Stomach (tissue), 19 donors: ENCODE results near the gene LDB1. TPM values are rescaled to one million over a fixed set of nuclear protein-coding genes. Genes with fewer than 3 reads are reported as not detected.

Experiments used
- DNase-seq, 2 donors: peaks; one replicate each; pipeline versions ENCODE4 v3.0.0 to v3.0.0-alpha.2; 2013 to 2019
- H3K27ac ChIP-seq, 5 donors: fragments of 200-600 bp in 4 of 5; sonication (generic) in 4 of 5; one replicate each; pipeline ENCODE4 v1.5.1; 2013 to 2019; ENCODE audit warnings: mild to moderate bottlenecking in 1 of 5, moderate library complexity in 1 of 5
- H3K27me3 ChIP-seq, 3 donors: fragments of 200-600 bp; sonication (generic); one replicate each; pipeline ENCODE4 v1.5.1; 2017 to 2019; ENCODE audit warnings: mixed run types in 1 of 3
- H3K36me3 ChIP-seq, 4 donors: fragments of 200-600 bp; sonication (generic); 1 replicate in 3 of 4; 2 replicates in 1 of 4; pipeline ENCODE4 v1.5.1; 2016 to 2019
- H3K4me1 ChIP-seq, 4 donors: fragments of 200-600 bp; sonication (generic); one replicate each; pipeline ENCODE4 v1.5.1; 2016 to 2019
- H3K4me3 ChIP-seq, 4 donors: fragments of 200-600 bp; sonication (generic) in 3 of 4; one replicate each; pipeline ENCODE4 v1.5.1; 2016 to 2019; ENCODE audit warnings: mild to moderate bottlenecking in 1 of 4
- H3K9me3 ChIP-seq, 4 donors: fragments of 200-600 bp; sonication (generic); one replicate each; pipeline ENCODE4 v1.5.1; 2016 to 2019
- EP300 ChIP-seq: sonication (generic); formaldehyde crosslinking; IDR thresholded peaks from one replicate; pipeline ENCODE4 v1.6.1; 2017; ENCODE audit warnings: antibody characterized with exemption
- POLR2A ChIP-seq, 4 donors: fragments of 450-650 bp; IDR thresholded peaks; one replicate each; pipeline ENCODE4 v1.6.1; 2016; ENCODE audit warnings: antibody characterized with exemption in 4 of 4, control low read depth in 2 of 4, mild to moderate bottlenecking in 1 of 4, moderate library complexity in 1 of 4
- POLR2AphosphoS5 ChIP-seq, 3 donors: sonication (generic); formaldehyde crosslinking; IDR thresholded peaks; one replicate each; pipeline ENCODE4 v1.6.1; 2016; ENCODE audit warnings: antibody characterized with exemption in 3 of 3
- WGBS, 5 donors: extraction: QIAGEN DNeasy Blood & Tissue Kit in 3 of 5; methylation state at CpG; one replicate each; pipeline versions ENCODE4 v1.1.5 to v1.1.7; 2013 to 2018; 5-methylcytosine and 5-hydroxymethylcytosine counted together
- intact Hi-C: fragments of 100-400 bp; cut with DNase I; formaldehyde crosslinking; loops from one replicate; pipeline ENCODE4 v1.15.1; 2023; ENCODE audit warnings: low total_unique reads
- long read RNA-seq, 10 donors: transcript quantifications; one replicate each; lab custom pipeline, GENCODE V29; 2026
- polyA plus RNA-seq, 3 donors: library from polyadenylated mRNA; stranded (reverse); fragments of 200-250 nt; gene quantifications; one replicate each; pipeline ENCODE4 v1.2.3, GENCODE V29; 2013
- total RNA-seq, 5 donors: library from RNA; depleted of rRNA; stranded (reverse); fragments of >200 nt; gene quantifications; one replicate each; pipeline versions ENCODE4 v1.1.0 to v1.2.3, GENCODE V29; 2014 to 2016
- TF ChIP-seq, protein P1 (sequence below), 7 experiments: fragments of 450-650 bp in 4 of 7; fragments of 200-600 bp in 3 of 7; sonication (generic) in 3 of 7; IDR thresholded peaks; one replicate each; pipeline ENCODE4 v1.5.1; 2016 to 2019; ENCODE audit warnings: antibody characterized with exemption in 7 of 7, control low read depth in 2 of 7, mild to moderate bottlenecking in 1 of 7
- donor health status: healthy with polysubstance abuse.
- donor health status: Bipolar disorder and iron deficiency.
- donor health status: healthy.

Gene LDB1, protein sequence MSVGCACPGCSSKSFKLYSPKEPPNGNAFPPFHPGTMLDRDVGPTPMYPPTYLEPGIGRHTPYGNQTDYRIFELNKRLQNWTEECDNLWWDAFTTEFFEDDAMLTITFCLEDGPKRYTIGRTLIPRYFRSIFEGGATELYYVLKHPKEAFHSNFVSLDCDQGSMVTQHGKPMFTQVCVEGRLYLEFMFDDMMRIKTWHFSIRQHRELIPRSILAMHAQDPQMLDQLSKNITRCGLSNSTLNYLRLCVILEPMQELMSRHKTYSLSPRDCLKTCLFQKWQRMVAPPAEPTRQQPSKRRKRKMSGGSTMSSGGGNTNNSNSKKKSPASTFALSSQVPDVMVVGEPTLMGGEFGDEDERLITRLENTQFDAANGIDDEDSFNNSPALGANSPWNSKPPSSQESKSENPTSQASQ
- total RNA-seq (10 to 100 TPM; 24.2 to 43.7 (median 34.4) TPM), polyA plus RNA-seq (10 to 100 TPM; 20.4 to 28.3 (median 22.3) TPM)
- long read RNA-seq, donor 1, transcript LDB1-202 (11 exons, 2,089 nt): major isoform, 6 of 6 reads
- long read RNA-seq, donor 1, partial matches to known transcripts: 0 of 6 reads
- long read RNA-seq, donor 1, other reads (novel, unspliced or antisense): 0 of 6 reads
- long read RNA-seq, donor 2, partial matches to known transcripts: 60 of 66 reads
- long read RNA-seq, donor 2, other reads (novel, unspliced or antisense): 0 of 66 reads
- long read RNA-seq, donor 3, partial matches to known transcripts: 0 of 3 reads
- long read RNA-seq, donor 3, other reads (novel, unspliced or antisense): 0 of 3 reads
- long read RNA-seq, donor 4: 0 reads
- long read RNA-seq, donor 5, partial matches to known transcripts: 24 of 29 reads
- long read RNA-seq, donor 5, other reads (novel, unspliced or antisense): 0 of 29 reads
- long read RNA-seq, donor 6, transcript LDB1-202 (11 exons, 2,089 nt): major isoform, 9 of 36 reads
- long read RNA-seq, donor 6, partial matches to known transcripts: 16 of 36 reads
- long read RNA-seq, donor 6, other reads (novel, unspliced or antisense): 5 of 36 reads
- long read RNA-seq, donor 7, partial matches to known transcripts: 12 of 20 reads
- long read RNA-seq, donor 7, other reads (novel, unspliced or antisense): 0 of 20 reads
- long read RNA-seq, donor 8, partial matches to known transcripts: 6 of 9 reads
- long read RNA-seq, donor 8, other reads (novel, unspliced or antisense): 0 of 9 reads
- long read RNA-seq, donor 9, partial matches to known transcripts: 20 of 32 reads
- long read RNA-seq, donor 9, other reads (novel, unspliced or antisense): 8 of 32 reads
- long read RNA-seq, donor 10, partial matches to known transcripts: 0 of 2 reads
- long read RNA-seq, donor 10, other reads (novel, unspliced or antisense): 0 of 2 reads

DNA sequence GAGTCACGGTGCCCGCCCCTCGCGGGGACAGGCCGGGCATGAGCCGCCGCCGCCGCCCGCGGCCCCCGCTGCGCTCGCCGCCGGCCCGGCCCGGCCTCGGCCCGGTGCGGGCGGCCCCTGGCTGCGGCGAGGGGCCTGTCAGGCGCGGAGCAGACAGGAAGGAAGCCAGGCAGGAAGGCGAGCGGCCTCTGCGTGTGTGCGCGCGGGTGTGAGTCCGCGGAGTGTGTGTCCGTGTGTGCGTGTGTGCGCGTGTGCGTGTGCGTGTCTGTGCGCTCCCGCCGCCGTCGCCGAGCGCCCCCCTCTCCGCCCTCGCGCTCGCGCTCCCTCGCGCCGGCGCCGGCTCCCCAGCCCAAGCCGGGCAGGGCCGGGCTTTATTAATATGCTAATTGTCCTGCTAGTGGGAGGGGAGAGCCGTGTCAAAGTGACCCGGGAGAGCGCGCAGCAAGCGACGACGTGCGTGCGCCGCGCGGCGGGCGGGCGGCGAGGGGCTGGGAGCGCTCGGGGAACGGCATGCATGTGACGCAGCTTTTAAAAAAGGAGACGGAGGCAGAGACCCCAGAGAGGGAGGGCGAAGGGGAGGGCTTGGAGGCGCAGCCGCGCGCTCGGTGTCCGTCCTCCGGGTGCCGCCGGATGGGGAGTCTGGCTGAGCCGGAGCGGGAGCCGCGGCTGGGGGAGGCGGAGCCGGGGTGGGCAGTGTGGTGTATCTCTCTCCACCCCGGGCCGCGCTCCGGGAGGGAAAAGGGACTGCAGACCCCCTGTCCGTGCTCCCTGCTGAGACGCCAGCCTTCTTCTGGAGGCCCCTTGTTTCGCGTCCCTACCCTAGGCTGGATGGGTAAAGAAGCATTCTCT is at the start of gene LDB1:
TSS of gene LDB1 (minus strand) at position 227 of the 849 bp plus-strand sequence. CDS start 258 bp downstream, outside the sequence.
- TF ChIP-seq POLR2A (IDR thresholded peaks at IDR 0.05) (peak in 2 of 4 donors; percentile 40 to 63), EP300 (no peak), POLR2AphosphoS5 (IDR thresholded peaks at IDR 0.05) (peak; percentile 85 to 96 (median 95))
- TF ChIP-seq, protein P1, sequence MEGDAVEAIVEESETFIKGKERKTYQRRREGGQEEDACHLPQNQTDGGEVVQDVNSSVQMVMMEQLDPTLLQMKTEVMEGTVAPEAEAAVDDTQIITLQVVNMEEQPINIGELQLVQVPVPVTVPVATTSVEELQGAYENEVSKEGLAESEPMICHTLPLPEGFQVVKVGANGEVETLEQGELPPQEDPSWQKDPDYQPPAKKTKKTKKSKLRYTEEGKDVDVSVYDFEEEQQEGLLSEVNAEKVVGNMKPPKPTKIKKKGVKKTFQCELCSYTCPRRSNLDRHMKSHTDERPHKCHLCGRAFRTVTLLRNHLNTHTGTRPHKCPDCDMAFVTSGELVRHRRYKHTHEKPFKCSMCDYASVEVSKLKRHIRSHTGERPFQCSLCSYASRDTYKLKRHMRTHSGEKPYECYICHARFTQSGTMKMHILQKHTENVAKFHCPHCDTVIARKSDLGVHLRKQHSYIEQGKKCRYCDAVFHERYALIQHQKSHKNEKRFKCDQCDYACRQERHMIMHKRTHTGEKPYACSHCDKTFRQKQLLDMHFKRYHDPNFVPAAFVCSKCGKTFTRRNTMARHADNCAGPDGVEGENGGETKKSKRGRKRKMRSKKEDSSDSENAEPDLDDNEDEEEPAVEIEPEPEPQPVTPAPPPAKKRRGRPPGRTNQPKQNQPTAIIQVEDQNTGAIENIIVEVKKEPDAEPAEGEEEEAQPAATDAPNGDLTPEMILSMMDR (IDR thresholded peaks at IDR 0.05): peak in 1 of 7 experiments; percentile 9
- H3K27ac ChIP-seq: peak within 1 kb of the TSS; percentile 93 to 99 (median 99)
- peak within 1 kb of the TSS; percentile 59 to 85 (median 64) for H3K4me3 ChIP-seq
- H3K36me3 ChIP-seq: no peaks in the 10 kb centered on the region
- no peaks in the 10 kb centered on the region for H3K9me3 ChIP-seq
- peaks cover 51 to 65% (median 57%) of the 10 kb centered on the region in 4 donors for H3K4me1 ChIP-seq
- intact Hi-C loops: no loop called here
- WGBS, 5 donors: 0 to 1% (median 1%) methylated on average over 50 to 104 of the region's 104 CpGs
- DNase-seq: peak; percentile 79 to 95
- H3K27me3 ChIP-seq: no peaks in the 10 kb centered on the region

DNA sequence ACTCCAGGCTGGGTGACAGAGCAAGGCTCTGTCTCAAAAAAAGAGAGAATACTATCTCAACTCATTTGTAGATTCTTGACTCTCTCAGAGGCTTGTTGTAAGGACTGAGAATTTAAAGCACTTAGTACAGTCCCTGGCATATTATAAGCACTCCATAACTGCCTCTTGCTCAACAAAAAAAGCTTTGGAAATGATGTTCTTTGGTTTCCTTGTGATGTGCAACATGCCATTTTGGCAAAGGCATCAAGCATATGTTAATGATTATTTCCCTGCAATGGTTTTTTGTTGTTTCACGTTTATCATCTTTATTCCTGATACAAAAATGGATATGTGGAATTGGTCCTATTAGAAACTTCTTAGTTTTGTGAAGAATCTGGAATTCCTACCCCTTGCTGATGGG is 47.7 kb upstream of the LDB1 start:
- TF ChIP-seq, protein P1 (IDR thresholded peaks at IDR 0.05): no peak
- TF ChIP-seq EP300 (no peak), POLR2A (IDR thresholded peaks at IDR 0.05) (no peak), POLR2AphosphoS5 (IDR thresholded peaks at IDR 0.05) (no peak)
- no peaks in the 10 kb centered on the region for H3K9me3 ChIP-seq
- peaks cover 11 to 21% (median 16%) of the 10 kb centered on the region in 4 donors for H3K36me3 ChIP-seq
- peaks cover 0 to 13% (median 10%) of the 10 kb centered on the region in 4 donors for H3K4me1 ChIP-seq
- H3K4me3 ChIP-seq: no peak overlapping the region
- intact Hi-C loops: loop anchor here (5.0 kb wide), 1 partner anchor 184 kb away; no protein-coding TSS in a partner anchor
- H3K27me3 ChIP-seq: no peaks in the 10 kb centered on the region
- no peak for DNase-seq
- no peak overlapping the region for H3K27ac ChIP-seq
- WGBS, 5 donors: 52 to 65% (median 63%) methylated on average over 1 of the region's 1 CpG

DNA sequence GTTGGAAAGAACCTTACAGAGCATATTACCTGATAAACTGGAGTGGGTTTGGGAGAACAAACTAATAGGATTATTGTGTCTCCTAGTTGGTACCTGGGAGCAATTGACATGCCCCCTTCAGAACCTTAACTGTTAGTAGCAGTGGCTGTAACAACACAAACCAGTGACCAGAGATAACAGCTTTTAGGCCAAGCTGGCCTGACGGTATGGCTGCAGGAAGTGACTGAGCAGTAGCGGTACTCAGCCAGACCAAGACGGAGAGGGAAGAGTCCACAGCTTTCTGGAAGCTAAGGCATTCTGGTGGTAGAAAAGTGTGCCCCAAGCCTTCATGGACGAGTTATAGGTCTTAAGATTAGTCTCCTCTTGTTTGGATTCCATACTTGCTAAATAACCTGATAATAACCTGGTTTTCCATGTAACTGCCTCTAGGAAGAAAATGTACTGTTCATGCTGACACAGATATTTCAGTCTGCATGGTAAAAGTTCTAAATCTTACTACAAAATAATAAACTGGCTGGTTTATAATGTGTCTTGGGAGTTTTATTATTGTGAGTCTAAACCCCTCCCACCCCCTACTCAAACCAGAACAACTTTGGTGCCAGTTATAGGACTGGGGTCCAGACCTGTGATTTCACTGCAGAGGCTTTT is 43.3 kb upstream of the LDB1 start:
- H3K4me1 ChIP-seq: no peaks in the 10 kb centered on the region

More for the DNA sequence above, 43.3 kb upstream of the LDB1 start:
- WGBS, 5 donors: 64 to 79% (median 67%) methylated on average over 4 of the region's 4 CpGs
- H3K27ac ChIP-seq: no peak overlapping the region
- no peak for DNase-seq
- intact Hi-C loops: no loop called here
- no peak overlapping the region for H3K4me3 ChIP-seq
- TF ChIP-seq, protein P1 (IDR thresholded peaks at IDR 0.05): no peak
- TF ChIP-seq POLR2AphosphoS5 (IDR thresholded peaks at IDR 0.05): no peak
- H3K9me3 ChIP-seq: no peaks in the 10 kb centered on the region
- peaks cover 54 to 65% (median 60%) of the 10 kb centered on the region in 4 donors for H3K36me3 ChIP-seq
- H3K27me3 ChIP-seq: no peaks in the 10 kb centered on the region
